ENCODE measurements around the gene CCDC88A.

CCDC88A gene

GRCh38 chr2:55425431-55425831 lies 5.8 kb upstream of the CCDC88A start:
- in situ Hi-C loops (cut with HindIII; ENCODE audit: low sequenced_read_pairs), result loop anchor here (10.0 kb wide), 1 partner anchor 79 kb away; no protein-coding TSS in a partner anchor

- in situ Hi-C loops (cut with HindIII; ENCODE audit: low sequenced_read_pairs), result loop anchor here (10.0 kb wide), 1 partner anchor 82 kb away; no protein-coding TSS in a partner anchor
These were observed 3.4 kb upstream of the CCDC88A start for GRCh38 chr2:55422876-55423665.

GRCh38 chr2:55421326-55421725 lies 1.7 kb upstream of the CCDC88A start:
- in situ Hi-C loops (cut with HindIII; ENCODE audit: low sequenced_read_pairs), result loop anchor here (10.0 kb wide), 1 partner anchor 83 kb away; no protein-coding TSS in a partner anchor

- in situ Hi-C loops (cut with HindIII; ENCODE audit: low sequenced_read_pairs), result loop anchor here (10.0 kb wide), 1 partner anchor 84 kb away; no protein-coding TSS in a partner anchor
These were observed 1.2 kb upstream of the CCDC88A start for GRCh38 chr2:55420871-55421270.

GRCh38 chr2:55420439-55420725 lies 726 bp upstream of the CCDC88A start:
- in situ Hi-C loops (cut with HindIII; ENCODE audit: low sequenced_read_pairs), result loop anchor here (10.0 kb wide), 1 partner anchor 84 kb away; no protein-coding TSS in a partner anchor

DNA sequence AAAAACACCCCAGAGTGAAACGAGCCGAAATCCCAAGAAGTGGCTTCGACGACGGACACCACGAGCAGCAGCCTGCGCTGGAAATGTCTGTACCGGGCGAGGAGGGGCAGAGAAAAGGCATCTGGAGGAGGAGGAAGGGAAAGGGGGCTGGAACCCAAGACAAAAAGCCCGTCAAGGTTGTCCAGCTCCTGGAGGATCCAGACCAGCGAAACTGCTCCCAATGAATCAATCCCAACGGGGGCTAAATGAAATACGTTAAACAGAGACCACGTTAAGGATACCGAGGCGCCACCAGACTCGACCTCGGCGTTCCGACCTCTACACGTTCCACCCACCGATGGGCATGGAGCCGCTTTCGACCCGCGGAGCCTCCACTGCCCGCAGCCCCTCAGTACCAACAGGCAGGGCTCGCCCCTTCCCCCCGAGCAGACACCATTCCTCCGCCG lies 400 bp downstream of the CCDC88A start:
- in situ Hi-C loops (cut with HindIII; ENCODE audit: low sequenced_read_pairs), result no loop called here

- in situ Hi-C loops (cut with HindIII; ENCODE audit: low sequenced_read_pairs), result no loop called here
These were observed 984 bp downstream of the CCDC88A start for GRCh38 chr2:55418512-55419232.

DNA sequence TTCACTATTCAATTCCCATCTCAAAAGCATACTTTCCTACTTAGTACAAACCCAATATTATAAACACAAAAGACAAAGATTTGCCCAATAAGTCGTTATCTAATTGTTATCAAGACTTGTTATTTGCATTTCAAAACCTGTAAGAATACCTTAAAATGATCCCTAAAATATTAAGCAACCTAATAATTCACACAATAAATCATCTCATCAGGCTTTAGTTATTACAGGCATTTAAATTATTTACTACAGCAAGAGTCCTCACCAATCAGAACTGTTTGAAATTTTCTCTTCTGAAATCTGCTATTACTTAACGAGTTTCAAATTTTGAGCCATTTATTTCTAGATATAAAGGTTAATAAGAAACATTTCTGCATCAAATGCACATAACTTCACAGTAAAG lies 1.6 kb downstream of the CCDC88A start:
- in situ Hi-C loops (cut with HindIII; ENCODE audit: low sequenced_read_pairs), result no loop called here

DNA sequence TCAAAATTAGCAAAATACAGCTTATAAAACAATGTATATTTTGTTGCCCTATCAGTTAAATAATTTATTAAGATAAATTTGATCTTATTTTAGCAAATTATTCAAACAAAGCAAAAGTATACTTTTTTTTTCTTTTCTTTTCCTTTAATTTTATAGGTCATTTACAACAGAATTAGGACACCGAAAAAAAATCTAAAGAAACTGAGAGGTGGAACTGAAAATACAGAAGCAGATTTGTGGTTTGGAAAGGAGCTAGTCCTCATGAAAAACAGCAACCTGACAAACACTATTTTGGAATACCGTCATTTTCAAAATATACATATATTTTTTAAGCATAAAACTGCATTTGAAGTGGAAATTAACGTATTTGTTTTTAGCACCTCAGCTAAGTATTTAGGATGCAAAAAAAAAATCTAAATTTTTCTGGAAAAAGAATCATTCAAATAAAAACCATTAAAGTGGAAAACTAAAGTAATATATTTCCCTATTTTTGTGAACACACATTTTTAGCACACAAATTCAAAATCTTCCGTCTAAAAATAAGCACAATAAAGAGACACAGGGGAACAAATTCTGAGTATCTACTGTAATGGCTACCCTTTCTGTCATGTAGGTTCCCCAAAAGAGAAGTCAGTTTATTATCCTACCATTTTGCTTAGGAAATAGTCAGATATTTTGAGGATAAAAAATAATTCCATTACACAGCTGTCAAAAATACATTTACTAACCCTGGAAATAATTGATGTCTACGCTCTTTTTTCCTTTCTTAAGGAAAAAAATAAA lies 2.7 kb downstream of the CCDC88A start:
- in situ Hi-C loops (cut with HindIII; ENCODE audit: low sequenced_read_pairs), result no loop called here

DNA sequence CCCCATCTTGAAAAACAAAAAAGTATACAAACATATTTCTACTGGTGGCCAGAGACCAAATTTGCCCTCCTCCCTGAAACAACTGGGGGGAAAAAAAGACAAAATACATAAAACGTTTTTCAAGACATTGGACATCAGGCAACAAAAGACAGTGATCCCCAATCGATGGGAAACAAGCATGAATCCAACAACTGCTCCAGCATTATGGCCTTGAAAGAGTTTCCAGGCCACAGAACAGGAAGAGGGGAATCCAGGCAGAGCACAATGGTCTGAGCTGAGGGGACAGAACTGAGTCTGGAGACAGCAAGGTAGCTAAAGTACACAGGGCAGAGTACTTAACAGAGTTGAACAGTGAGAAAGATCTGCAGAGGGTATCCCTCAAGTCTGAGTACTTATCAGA lies 4.4 kb downstream of the CCDC88A start:
- in situ Hi-C loops (cut with HindIII; ENCODE audit: low sequenced_read_pairs), result no loop called here

- in situ Hi-C loops (cut with HindIII; ENCODE audit: low sequenced_read_pairs), result no loop called here
These were observed 10.5 kb downstream of the CCDC88A start for GRCh38 chr2:55408918-55409868.

- in situ Hi-C loops (cut with HindIII; ENCODE audit: low sequenced_read_pairs), result no loop called here
These were observed 11.4 kb downstream of the CCDC88A start for GRCh38 chr2:55408098-55408882.

DNA sequence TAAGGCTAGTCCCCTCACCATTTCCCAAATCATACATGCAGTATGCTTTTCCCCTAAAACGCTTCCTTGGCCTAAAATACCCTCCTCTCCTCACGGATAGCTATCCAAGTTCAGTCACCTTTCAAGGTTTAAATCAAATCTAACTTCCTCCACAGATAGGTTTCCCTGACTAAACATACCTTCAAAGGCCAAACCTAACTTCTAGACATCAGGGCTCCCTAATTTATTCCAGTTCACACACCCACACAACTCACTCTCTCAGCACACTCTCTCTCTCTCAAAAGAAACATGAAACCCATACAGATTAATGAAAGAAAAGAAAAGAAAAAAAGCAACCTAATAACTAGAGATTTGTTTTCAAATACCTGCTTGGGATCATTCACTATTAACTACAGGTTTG lies 14.5 kb downstream of the CCDC88A start:
- in situ Hi-C loops (cut with HindIII; ENCODE audit: low sequenced_read_pairs), result no loop called here

- in situ Hi-C loops (cut with HindIII; ENCODE audit: low sequenced_read_pairs), result no loop called here
These were observed 16.2 kb downstream of the CCDC88A start for GRCh38 chr2:55403256-55403998.

- in situ Hi-C loops (cut with HindIII; ENCODE audit: low sequenced_read_pairs), result no loop called here
These were observed 18.5 kb downstream of the CCDC88A start for GRCh38 chr2:55401124-55401523.

GRCh38 chr2:55400332-55400731 lies 19.3 kb downstream of the CCDC88A start:
- in situ Hi-C loops (cut with HindIII; ENCODE audit: low sequenced_read_pairs), result no loop called here

DNA sequence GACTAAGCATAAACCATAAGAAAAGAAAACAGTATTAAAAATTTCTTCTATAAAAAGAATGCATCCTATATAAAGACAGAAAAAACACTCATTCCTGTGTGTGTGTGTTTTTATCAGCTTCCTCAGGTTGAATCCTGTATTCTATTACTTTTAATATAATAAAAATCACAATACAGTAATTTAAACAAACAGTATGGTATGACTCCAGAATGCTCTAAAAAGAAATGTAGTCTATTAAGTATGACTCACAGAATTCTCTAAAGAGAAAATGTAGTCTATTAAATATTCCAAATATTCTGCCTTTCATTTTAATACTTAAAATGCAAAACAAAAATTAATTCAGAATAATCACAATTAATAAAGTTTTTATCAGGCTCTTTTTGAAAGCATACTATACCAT lies 19.8 kb downstream of the CCDC88A start:
- in situ Hi-C loops (cut with HindIII; ENCODE audit: low sequenced_read_pairs), result no loop called here

DNA sequence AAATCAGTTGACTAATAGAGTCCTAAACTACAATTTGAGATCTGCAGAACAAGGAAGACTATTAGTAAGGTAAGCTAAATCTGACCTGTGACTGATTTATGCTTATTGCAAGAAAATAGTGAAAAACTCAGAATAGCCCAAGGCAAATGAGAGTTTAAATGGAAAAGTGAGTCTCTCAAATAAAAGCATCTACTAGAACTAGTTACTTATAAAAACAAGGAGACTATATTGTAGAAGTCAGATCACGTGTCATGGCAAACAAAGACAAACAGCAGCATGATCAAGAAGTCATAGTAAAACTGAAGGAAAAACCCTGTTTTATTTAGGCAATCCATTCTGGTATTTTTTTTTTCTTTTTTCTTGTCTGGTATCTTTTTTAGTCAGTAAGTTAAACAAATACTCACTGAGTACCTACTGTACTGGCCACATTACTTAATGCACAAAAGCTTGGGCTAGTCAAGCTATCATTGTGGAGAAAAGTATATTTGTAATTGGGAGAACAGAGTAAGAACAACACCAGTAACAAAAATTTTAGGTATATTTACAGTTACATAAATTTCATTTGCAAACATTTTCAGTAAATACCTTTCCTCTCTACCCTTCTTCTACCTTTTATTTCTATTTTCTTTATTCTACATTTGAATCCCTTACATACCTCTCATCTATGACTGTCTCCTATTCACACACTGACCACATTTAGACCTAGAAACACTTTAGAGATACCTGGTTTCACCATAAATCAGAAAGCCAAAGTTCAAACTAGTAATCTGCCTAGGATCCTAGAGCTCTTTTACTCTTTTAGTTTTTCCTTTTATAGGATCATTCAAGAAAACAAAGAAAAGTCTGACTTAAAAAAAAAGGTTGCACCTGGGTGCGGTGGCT lies 23.7 kb downstream of the CCDC88A start:
- in situ Hi-C loops (cut with HindIII; ENCODE audit: low sequenced_read_pairs), result no loop called here

Measured in endothelial cell of hepatic sinusoid (primary cell).